Common myeloid progenitor, CD34-positive (primary cell): Measurements from ENCODE around the gene ZYX.

Experiments
- CTCF ChIA-PET: fragments of 350-600 bp; sonication (Branson Sonifier 250); formaldehyde crosslinking; loops from one replicate; lab custom pipeline; 2021; ENCODE audit warnings: antibody characterized with exemption; lab: Charles Lee
- POLR2A ChIA-PET: fragments of 350-600 bp; sonication (Branson Sonifier 250); formaldehyde crosslinking; loops from one replicate; lab custom pipeline; 2021; ENCODE audit warnings: antibody characterized with exemption; lab: Charles Lee
- DNase-seq, 3 donors: peaks; one replicate each; pipeline versions ENCODE4 v3.0.0 to v3.0.0-alpha.2; 2013
- H3K27ac ChIP-seq, 2 experiments: 1 replicate in 1 of 2; 2 replicates in 1 of 2; pipeline ENCODE4 v1.7.0; 2013; ENCODE audit warnings: inconsistent platforms in 2 of 2, low read length in 2 of 2, mild to moderate bottlenecking in 2 of 2, low read depth in 1 of 2, moderate library complexity in 1 of 2; ENCODE audit not compliant: severe bottlenecking in 2 of 2, insufficient read depth in 1 of 2, poor library complexity in 1 of 2
- H3K27me3 ChIP-seq, 5 experiments: replicated peaks in 2 of 5; 1 replicate in 3 of 5; 2 replicates in 2 of 5; pipeline versions ENCODE4 v1.6.1 to v1.7.0; 2013; ENCODE audit warnings: low read length in 4 of 5, mild to moderate bottlenecking in 2 of 5, moderate library complexity in 2 of 5, inconsistent platforms in 1 of 5; ENCODE audit not compliant: insufficient read depth in 5 of 5, control insufficient read depth in 4 of 5
- H3K36me3 ChIP-seq, 4 experiments: 1 replicate in 2 of 4; 2 replicates in 2 of 4; pipeline versions ENCODE4 v1.6.1 to v1.7.0; 2013; ENCODE audit warnings: low read length in 3 of 4, control low read depth in 1 of 4, mild to moderate bottlenecking in 1 of 4; ENCODE audit not compliant: control insufficient read depth in 4 of 4, insufficient read depth in 4 of 4
- H3K4me1 ChIP-seq, 4 experiments: 1 replicate in 3 of 4; 2 replicates in 1 of 4; pipeline versions ENCODE4 v1.6.1 to v1.7.1; 2013; ENCODE audit warnings: low read length in 3 of 4, mild to moderate bottlenecking in 3 of 4, control low read depth in 1 of 4, inconsistent platforms in 1 of 4, moderate library complexity in 1 of 4; ENCODE audit not compliant: control insufficient read depth in 4 of 4, insufficient read depth in 4 of 4; ENCODE audit errors: control extremely low read depth in 1 of 4
- H3K4me3 ChIP-seq, 7 experiments: 1 replicate in 4 of 7; 2 replicates in 3 of 7; pipeline versions ENCODE4 v1.5.1 to v1.7.0; 2013; ENCODE audit warnings: mild to moderate bottlenecking in 7 of 7, low read length in 6 of 7, moderate library complexity in 6 of 7, inconsistent platforms in 2 of 7, low read depth in 2 of 7, control low read depth in 1 of 7; ENCODE audit not compliant: insufficient read depth in 4 of 7, control insufficient read depth in 1 of 7; ENCODE audit errors: extremely low read depth in 1 of 7
- H3K9me3 ChIP-seq, 5 experiments: 1 replicate in 4 of 5; 2 replicates in 1 of 5; pipeline versions ENCODE4 v1.6.1 to v1.7.1; 2013; ENCODE audit warnings: low read length in 4 of 5, mild to moderate bottlenecking in 2 of 5, inconsistent platforms in 1 of 5, low read depth in 1 of 5, moderate library complexity in 1 of 5; ENCODE audit not compliant: control insufficient read depth in 4 of 5, insufficient read depth in 2 of 5; ENCODE audit errors: control extremely low read depth in 1 of 5
- WGBS: methylation state at CpG from one replicate; pipeline ENCODE4 v1.1.5; 2013; ENCODE audit not compliant: insufficient coverage; 5-methylcytosine and 5-hydroxymethylcytosine counted together

Gene ZYX

GRCh38 chr7:143380260-143380645, 892 bp upstream of the ZYX start:
- peak; percentile 93 to 97 (median 95) for DNase-seq
- ChIA-PET CTCF (interaction anchor here (0.6 to 3.0 kb wide), 20 partner anchors 9 to 140 kb away, joined by 3 to 16 read pairs (median 5); partner anchors contain the start of genes CASP2 and CLCN1), POLR2A (interaction anchor here (0.6 to 1.5 kb wide), 9 partner anchors 10 to 79 kb away, joined by 3 to 10 read pairs (median 3); no protein-coding TSS in a partner anchor)
- peaks cover 0 to 26% (median 3%) of the 10 kb centered on the region in 4 experiments for H3K36me3 ChIP-seq
- peak overlapping the region; percentile 78 to 95 (median 88) for H3K4me3 ChIP-seq
- H3K9me3 ChIP-seq, result no peaks in the 10 kb centered on the region
- peaks cover 31 to 85% (median 66%) of the 10 kb centered on the region in 4 experiments for H3K4me1 ChIP-seq
- 0% methylated on average over 29 of the region's 35 CpGs for WGBS
- H3K27me3 ChIP-seq, result no peaks in the 10 kb centered on the region
- H3K27ac ChIP-seq, result peak overlapping the region; percentile 92 to 94

GRCh38 chr7:143381427-143382125, 431 bp downstream of the ZYX start:
- Histone ChIP-seq H3K4me1 (peaks cover 22 to 85% (median 65%) of the 10 kb centered on the region in 4 experiments), H3K9me3 (no peaks in the 10 kb centered on the region), H3K36me3 (peaks cover 0 to 28% (median 3%) of the 10 kb centered on the region in 4 experiments), H3K27ac (peak overlapping the region; percentile 92 to 94), H3K27me3 (no peaks in the 10 kb centered on the region), H3K4me3 (peak overlapping the region; percentile 62 to 95 (median 86))
- no peak for DNase-seq
- WGBS, result 0% methylated on average over 44 of the region's 64 CpGs
- ChIA-PET CTCF (interaction anchor here (1.2 to 4.4 kb wide), 3 partner anchors 12 to 100 kb away, joined by 4 to 38 read pairs (median 6); no protein-coding TSS in a partner anchor), POLR2A (interaction anchor here (1.4 kb wide), 1 partner anchor 14 kb away, joined by 3 read pairs; no protein-coding TSS in a partner anchor)

GRCh38 chr7:143382126-143382790, 1.1 kb downstream of the ZYX start:
- ChIA-PET POLR2A (interaction anchor here (1.4 kb wide), 1 partner anchor 13 kb away, joined by 3 read pairs; no protein-coding TSS in a partner anchor), CTCF (interaction anchor here (1.2 to 4.4 kb wide), 5 partner anchors 7 to 100 kb away, joined by 4 to 38 read pairs (median 7); no protein-coding TSS in a partner anchor)
- Histone ChIP-seq H3K9me3 (no peaks in the 10 kb centered on the region), H3K4me3 (peak overlapping the region; percentile 62 to 95 (median 86)), H3K4me1 (peaks cover 22 to 85% (median 70%) of the 10 kb centered on the region in 4 experiments), H3K36me3 (peaks cover 0 to 35% (median 3%) of the 10 kb centered on the region in 4 experiments), H3K27ac (peak overlapping the region in 1 of 2 experiments; percentile 94), H3K27me3 (no peaks in the 10 kb centered on the region)
- no peak for DNase-seq
- WGBS, result 56% methylated on average over 4 of the region's 21 CpGs

GRCh38 chr7:143382791-143383641, 1.9 kb downstream of the ZYX start:
- Histone ChIP-seq H3K9me3 (no peaks in the 10 kb centered on the region), H3K27ac (no peak overlapping the region), H3K36me3 (peaks cover 0 to 42% (median 6%) of the 10 kb centered on the region in 4 experiments), H3K4me1 (peaks cover 22 to 85% (median 72%) of the 10 kb centered on the region in 4 experiments), H3K4me3 (peak overlapping the region in 6 of 7 experiments; percentile 78 to 95 (median 88)), H3K27me3 (no peaks in the 10 kb centered on the region)
- DNase-seq, result no peak
- WGBS, result 95% methylated on average over 15 of the region's 15 CpGs
- CTCF ChIA-PET, result interaction anchor here (0.8 to 4.4 kb wide), 7 partner anchors 8 to 84 kb away, joined by 3 to 38 read pairs (median 7); partner anchors contain the start of gene EPHA1
- POLR2A ChIA-PET, result interaction anchor here (1.0 to 1.3 kb wide), 2 partner anchors 12 to 24 kb away, joined by 5 to 6 read pairs; no protein-coding TSS in a partner anchor

- ChIA-PET CTCF (interaction anchor here (0.8 to 4.4 kb wide), 10 partner anchors 9 to 143 kb away, joined by 3 to 38 read pairs (median 4); partner anchors contain the start of gene EPHA1), POLR2A (interaction anchor here (1.0 to 1.3 kb wide), 3 partner anchors 10 to 23 kb away, joined by 4 to 6 read pairs (median 5); no protein-coding TSS in a partner anchor)
- H3K9me3 ChIP-seq, result no peaks in the 10 kb centered on the region
- no peaks in the 10 kb centered on the region for H3K27me3 ChIP-seq
- no peak for DNase-seq
- no peak overlapping the region for H3K27ac ChIP-seq
- WGBS, result no CpG with 5 or more reads among the region's 1 CpG
- peaks cover 2 to 48% (median 10%) of the 10 kb centered on the region in 4 experiments for H3K36me3 ChIP-seq
- H3K4me1 ChIP-seq, result peaks cover 22 to 79% (median 69%) of the 10 kb centered on the region in 4 experiments
- peak overlapping the region in 4 of 7 experiments; percentile 30 to 93 (median 41) for H3K4me3 ChIP-seq
Measured at GRCh38 chr7:143383642-143383957, 2.5 kb downstream of the ZYX start.

- Histone ChIP-seq H3K27me3 (no peaks in the 10 kb centered on the region), H3K27ac (no peak overlapping the region), H3K4me1 (peaks cover 19 to 74% (median 63%) of the 10 kb centered on the region in 4 experiments), H3K36me3 (peaks cover 7 to 53% (median 16%) of the 10 kb centered on the region in 4 experiments), H3K4me3 (peak overlapping the region in 5 of 7 experiments; percentile 34 to 93 (median 46)), H3K9me3 (no peaks in the 10 kb centered on the region)
- no peak for DNase-seq
- 78% methylated on average over 5 of the region's 5 CpGs for WGBS
- POLR2A ChIA-PET, result interaction anchor here (0.6 to 1.3 kb wide), 5 partner anchors 9 to 26 kb away, joined by 3 to 8 read pairs (median 5); no protein-coding TSS in a partner anchor
- CTCF ChIA-PET, result interaction anchor here (0.6 to 4.4 kb wide), 17 partner anchors 9 to 169 kb away, joined by 3 to 38 read pairs (median 4); partner anchors contain the start of gene EPHA1
Measured at GRCh38 chr7:143384148-143384547, 3.0 kb downstream of the ZYX start.
